ENCODE results near the gene KCNT2.

DNA sequence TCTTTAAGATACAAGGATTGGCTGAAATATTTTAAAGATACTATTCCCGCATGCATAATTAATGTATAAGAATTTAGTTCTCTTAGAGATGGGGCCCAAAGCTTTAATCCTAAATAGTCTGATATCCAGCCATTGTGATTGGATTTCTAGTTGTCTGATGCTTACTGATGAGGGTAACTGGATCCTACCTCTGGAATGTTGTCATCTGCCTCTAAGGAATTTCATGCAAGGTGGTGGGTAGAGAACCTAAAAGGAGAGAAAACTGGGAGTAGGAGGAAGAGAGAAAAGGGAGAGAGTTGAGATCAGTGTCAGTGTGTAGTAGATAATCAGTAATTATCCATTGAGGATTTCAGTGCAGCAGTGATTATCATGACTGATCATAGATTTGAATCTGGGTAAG, 295.5 kb downstream of the KCNT2 start:
- TF ChIP-seq, protein P1, sequence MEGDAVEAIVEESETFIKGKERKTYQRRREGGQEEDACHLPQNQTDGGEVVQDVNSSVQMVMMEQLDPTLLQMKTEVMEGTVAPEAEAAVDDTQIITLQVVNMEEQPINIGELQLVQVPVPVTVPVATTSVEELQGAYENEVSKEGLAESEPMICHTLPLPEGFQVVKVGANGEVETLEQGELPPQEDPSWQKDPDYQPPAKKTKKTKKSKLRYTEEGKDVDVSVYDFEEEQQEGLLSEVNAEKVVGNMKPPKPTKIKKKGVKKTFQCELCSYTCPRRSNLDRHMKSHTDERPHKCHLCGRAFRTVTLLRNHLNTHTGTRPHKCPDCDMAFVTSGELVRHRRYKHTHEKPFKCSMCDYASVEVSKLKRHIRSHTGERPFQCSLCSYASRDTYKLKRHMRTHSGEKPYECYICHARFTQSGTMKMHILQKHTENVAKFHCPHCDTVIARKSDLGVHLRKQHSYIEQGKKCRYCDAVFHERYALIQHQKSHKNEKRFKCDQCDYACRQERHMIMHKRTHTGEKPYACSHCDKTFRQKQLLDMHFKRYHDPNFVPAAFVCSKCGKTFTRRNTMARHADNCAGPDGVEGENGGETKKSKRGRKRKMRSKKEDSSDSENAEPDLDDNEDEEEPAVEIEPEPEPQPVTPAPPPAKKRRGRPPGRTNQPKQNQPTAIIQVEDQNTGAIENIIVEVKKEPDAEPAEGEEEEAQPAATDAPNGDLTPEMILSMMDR (IDR thresholded peaks at IDR 0.05) = no peak
- TF ChIP-seq POLR2A (IDR thresholded peaks at IDR 0.05) = no peak
